Activated T-helper 1 cell treated with anti-CD3 and anti-CD28 coated beads, Interleukin-2, amount 50 U/mL, for 16 hours (primary cell): Measurements from ENCODE around the gene P2RX7.
"Not testable (repeated sequence)": the region's sequence is repeated elsewhere in the genome, so short reads cannot be mapped to it uniquely, and the experiment has no call there.

Experiments used
- DNase-seq, 2 donors: peaks; one replicate each; pipeline ENCODE4 v3.0.0-alpha.2; 2020; ENCODE audit warnings: low read depth in 1 of 2, low spot score in 1 of 2

The P2RX7 gene

GRCh38 chr12:121170151-121170550, 37.5 kb downstream of the P2RX7 start:
- DNase-seq: no peak

- no peak for DNase-seq
These were observed 38.1 kb downstream of the P2RX7 start for GRCh38 chr12:121170611-121171260.

DNA sequence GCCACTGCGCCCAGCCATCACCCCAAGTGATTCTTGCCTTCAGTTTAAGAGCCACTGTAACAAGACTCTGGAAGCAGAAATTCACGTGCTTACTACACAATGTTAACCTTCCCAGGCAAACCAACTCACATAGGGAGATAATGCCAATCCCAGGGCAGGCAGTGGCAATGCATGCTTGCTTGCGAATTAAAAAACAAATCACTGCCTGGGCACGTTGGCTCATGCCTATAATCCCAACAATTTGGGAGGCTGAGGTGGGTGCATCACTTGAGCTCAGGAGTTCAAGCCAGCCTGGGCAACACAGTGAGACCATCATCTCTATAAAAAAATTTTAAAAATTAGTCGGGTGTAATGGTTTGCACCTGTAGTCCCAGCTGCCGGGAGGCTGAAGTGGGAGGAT, 39.5 kb downstream of the P2RX7 start:
- no peak for DNase-seq

DNA sequence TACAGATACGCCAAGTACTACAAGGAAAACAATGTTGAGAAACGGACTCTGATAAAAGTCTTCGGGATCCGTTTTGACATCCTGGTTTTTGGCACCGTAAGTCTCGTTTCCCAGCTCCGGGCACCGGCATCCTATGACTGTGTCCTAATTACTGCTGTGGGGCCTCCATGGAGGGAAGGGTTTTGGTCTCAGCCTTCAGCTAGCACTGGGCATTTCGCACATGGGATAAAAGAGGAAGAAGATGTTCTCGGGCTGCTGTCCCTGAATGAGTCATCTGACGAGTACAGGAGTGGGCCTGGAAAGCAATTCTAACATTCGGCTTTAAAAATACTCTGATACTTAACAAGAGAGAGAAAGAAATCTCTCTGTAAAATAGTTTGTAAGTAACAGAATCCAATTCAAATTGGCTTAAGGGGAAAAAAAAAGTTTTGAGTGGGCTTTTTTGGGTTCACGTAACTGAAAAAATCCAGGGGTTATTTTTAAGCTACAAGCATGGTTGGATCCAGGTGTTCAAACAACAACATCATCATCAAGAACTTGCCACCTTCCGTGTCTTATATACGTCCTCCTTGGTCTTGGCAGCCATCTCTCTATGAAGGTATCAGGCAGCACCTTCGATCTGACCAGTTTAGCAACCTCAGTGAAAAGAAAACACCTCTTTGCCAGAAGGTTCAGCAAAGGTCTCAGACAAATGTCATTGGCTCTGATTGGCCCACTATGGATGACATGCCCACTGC, 42.9 kb downstream of the P2RX7 start:
- no peak for DNase-seq

DNA sequence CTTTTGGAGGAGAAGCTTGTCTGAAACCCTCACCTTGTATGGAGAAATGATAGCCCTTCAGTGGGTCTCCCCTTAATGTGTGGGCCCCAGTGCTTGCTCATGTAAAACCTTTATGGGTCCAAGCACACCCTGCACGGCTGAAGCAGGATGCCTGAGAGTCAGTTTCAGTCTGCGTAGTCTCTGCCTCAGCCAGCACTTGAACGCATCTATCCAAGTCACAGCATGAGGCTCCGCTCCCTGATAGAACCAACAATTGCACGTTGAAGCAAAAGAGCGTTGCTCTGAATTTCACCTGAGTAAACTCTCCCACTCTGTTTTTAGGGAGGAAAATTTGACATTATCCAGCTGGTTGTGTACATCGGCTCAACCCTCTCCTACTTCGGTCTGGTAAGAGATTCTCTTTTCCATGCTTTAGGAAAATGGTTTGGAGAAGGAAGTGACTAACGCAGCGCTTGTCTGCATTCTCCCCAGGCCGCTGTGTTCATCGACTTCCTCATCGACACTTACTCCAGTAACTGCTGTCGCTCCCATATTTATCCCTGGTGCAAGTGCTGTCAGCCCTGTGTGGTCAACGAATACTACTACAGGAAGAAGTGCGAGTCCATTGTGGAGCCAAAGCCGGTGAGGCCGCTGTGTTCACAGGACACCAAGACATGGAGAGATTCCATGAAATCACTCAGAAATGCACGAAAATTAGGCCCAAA, 44.3 kb downstream of the P2RX7 start:
- DNase-seq: no peak

DNA sequence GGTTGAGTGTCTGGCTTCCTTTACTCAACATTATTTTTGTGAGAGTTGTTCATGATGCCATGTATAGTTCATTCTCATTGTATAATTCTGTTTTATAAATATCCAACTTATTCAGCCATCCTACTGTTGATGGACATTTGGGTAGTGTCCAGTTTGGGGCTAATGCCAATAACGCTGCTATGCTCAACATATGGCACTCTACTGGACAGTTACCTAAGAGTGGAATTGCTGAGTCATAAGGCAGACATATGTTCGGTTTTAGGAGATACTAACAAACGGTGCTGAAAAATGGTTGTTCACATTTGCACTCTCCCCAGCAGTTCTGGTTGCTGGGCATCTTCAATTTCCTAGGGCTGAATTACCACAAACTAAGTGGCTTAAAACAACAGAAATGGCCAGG, 48.5 kb downstream of the P2RX7 start:
- no peak for DNase-seq

GRCh38 chr12:121182222-121182893, 49.7 kb downstream of the P2RX7 start:
- DNase-seq: no peak

GRCh38 chr12:121184425-121184824, 51.7 kb downstream of the P2RX7 start:
- DNase-seq: no peak

- DNase-seq: no peak
These were observed 52.6 kb downstream of the P2RX7 start for GRCh38 chr12:121184984-121185889.

DNA sequence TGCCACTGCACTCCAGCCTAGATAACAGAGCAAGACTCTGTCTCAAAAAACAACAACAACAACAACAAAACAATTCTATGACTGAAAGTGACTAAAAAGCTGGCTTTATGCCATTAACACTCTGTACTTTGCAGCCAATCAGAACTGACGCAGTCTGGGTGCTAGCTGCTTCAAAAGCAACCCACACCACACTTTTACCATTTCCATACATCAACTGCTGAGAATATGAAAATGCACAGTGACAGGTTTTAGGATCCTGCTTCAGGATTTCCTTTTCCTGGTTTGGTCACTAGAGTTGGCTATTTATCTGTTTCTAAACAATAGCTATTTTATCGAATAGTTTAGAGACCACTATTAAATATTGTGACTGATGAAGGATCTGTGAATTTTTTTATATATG, 54.1 kb downstream of the P2RX7 start:
- no peak for DNase-seq

DNA sequence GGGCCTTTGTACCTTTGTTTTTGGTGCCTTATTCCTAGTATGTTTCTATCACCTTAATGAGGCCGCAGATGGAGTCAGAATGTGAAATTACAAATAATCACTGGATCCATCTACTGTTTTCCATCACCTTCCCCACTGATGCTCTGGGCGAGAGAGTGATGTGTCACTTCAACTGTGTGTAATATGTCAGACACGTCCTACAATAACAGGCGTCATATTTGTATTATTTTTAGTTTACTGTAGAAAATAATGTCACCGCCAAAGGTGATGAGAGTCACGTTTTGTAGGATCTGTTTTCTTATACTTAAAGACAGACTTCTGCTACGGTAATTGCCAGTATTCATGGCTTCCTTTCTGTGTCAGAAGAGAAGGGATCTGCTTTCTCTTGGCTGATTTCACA, 54.8 kb downstream of the P2RX7 start:
- DNase-seq: no peak

- no peak for DNase-seq
These were observed 55.6 kb downstream of the P2RX7 start for GRCh38 chr12:121188227-121188626.

- no peak for DNase-seq
These were observed 56.5 kb downstream of the P2RX7 start for GRCh38 chr12:121189131-121189530.

DNA sequence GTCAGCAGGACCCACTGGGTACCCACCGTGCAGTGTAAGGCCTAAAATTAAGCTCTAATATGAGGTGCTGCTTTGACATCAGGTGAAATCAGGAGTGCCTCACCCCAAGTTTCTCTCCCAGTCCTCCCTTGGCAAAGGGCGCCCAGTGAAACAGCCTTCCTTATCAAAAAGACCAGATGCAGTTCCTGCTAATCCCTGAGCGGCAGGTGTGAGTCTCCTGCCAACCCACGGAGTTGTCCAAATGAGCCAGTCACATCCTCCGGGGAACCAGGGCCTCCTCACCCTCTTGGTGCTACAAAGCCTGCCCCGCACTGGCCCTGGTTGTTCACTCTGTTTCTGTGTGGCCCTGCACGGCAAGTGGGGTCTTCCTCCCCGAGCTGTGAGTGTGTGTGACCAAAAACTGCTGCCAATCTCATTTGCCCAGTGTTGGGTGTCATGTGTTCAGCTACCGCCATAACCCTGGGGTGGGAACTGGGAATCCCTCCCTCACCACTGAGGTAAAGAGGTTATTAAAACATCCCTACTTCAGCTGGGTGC, 57.0 kb downstream of the P2RX7 start:
- DNase-seq: no peak

GRCh38 chr12:121190523-121191031, 57.9 kb downstream of the P2RX7 start:
- no peak for DNase-seq

GRCh38 chr12:121191151-121191550, 58.5 kb downstream of the P2RX7 start:
- DNase-seq: no peak

GRCh38 chr12:121196902-121197301, 64.2 kb downstream of the P2RX7 start:
- no peak for DNase-seq

DNA sequence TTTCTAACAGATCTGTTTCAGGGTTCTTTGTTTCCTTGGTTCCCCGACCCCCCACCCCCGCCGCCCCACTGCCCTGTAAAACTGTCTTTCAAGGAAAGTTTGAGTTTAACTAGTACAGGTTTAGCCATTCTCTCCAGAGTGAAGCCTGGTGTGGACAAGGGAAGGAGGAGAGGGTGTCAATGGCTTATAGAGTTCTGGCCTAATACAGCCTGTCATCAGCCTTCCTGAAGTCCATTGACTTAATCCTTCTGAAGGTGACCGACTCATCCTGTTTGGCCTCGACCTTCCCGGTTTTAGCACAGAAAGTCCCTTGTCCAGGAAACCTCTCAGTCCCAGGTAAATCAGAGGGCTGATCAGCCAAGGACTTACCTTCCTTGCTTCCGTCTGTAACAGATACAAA, 66.3 kb downstream of the P2RX7 start:
- DNase-seq: no peak

- not testable (repeated sequence) for DNase-seq
These were observed 68.5 kb downstream of the P2RX7 start for GRCh38 chr12:121201140-121201539.
